NCI-H1694 (cell line): ENCODE measurements around the gene CORO2B.

Experiments
- DNase-seq: peaks from one replicate; lab custom pipeline; 2025; lab: John Stamatoyannopoulos, UW

CORO2B gene

GRCh38 chr15:68774521-68775235 lies 195.9 kb downstream of the CORO2B start:
- DNase-seq, result no peak

GRCh38 chr15:68775236-68775577 lies 196.4 kb downstream of the CORO2B start:
- DNase-seq, result no peak

DNA sequence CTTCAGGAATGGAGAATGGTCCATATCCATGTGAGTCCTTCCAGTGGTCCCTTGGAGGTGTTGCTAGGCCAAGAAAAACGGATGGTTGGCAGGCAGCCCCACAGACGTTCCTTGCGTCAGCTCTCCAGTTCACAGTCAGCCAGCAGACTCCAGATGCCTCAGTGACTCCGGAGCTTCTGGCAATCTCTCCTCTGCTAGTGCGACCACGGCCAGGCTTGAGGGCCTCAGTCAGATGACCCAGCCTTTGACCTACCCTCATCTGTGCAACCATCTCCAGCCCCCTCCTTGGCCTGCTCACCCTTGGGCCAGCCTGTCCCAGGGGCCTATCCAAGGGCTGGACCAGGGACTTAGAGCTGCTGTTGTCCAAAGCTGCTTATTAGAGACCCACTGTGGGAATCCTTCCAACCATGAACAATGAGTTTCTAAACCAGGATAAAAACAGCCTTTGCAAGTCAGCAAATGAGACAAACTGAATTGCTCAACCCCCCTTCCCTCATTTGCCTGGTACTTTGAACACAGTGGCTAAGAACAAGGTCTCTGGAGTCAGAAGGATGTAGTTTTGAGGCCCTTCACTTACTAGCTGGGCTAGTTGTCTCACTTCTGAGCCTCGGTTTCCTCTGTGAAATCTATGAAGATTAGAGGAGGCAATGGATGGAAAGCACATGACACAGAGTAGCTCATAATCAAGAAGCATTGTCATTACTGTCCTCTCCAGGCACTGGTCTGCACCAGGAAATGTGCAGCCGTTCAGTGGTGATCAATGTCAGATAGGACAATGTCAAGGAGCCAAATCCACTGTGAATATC lies 197.1 kb downstream of the CORO2B start:
- no peak for DNase-seq

DNA sequence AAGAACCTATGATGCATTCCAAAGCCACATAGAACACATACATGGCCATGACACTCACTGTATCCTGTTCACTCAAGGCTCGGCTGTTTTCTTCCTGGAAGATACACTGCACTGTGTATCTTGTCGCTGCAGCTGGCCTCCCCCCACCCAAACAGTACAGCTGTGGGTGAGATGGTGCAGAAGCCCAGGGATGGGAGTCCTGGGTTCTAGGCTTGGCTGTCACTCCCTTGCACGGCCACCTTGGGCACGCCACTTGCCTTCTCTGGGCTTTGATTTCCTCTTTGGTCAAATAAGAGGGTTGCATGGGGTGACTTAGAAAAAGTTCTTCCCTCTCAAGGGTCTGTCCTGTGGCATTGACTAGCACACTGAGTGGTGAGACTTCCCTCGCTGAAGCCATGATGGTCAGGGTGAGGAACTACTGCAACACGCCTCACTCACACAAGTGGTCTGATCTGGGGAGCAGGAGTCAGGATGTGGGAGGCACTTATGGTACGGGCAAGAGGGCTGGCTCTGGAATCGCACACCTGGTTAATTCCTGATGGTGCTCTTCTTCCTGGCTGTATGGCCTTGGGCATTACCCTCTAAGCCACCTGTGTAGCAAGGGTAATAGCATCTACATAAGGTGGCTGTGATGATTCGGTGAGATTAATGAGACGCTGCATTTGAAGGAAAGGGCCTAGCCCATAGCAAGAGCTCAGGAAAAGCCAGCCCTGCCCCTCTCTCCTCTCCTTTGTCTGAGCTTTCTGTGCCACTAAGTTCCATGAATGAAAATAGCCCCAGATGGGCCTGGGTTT lies 197.9 kb downstream of the CORO2B start:
- no peak for DNase-seq
